ENCODE measurements around the gene ENTREP1.

DNA sequence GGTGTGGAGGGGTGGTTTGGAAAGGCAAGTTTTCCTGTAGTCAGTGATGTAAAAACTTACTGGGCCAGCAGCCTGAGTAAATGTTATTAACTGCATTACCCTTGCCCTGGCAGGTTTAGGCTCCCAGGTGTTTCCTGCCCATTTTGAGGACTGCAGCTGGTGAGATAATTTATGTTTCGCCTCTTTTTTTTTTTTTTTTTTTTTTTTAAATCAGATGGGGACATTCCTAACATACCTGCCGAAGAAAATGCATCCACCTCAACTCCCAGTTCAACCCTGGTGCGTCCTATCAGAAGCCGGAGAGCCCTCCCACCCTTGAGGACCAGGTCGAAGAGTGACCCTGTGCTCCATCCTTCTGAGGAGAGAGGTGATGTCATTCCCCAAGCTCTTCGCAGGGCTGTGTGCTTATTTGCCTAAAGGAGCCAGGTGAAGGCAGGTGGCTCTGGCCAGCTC lies 60.6 kb downstream of the ENTREP1 start:
- no peak for TF ChIP-seq POLR2A (IDR thresholded peaks at IDR 0.05; ENCODE audit: extremely low read depth, insufficient read length)
- TF ChIP-seq, protein P1, sequence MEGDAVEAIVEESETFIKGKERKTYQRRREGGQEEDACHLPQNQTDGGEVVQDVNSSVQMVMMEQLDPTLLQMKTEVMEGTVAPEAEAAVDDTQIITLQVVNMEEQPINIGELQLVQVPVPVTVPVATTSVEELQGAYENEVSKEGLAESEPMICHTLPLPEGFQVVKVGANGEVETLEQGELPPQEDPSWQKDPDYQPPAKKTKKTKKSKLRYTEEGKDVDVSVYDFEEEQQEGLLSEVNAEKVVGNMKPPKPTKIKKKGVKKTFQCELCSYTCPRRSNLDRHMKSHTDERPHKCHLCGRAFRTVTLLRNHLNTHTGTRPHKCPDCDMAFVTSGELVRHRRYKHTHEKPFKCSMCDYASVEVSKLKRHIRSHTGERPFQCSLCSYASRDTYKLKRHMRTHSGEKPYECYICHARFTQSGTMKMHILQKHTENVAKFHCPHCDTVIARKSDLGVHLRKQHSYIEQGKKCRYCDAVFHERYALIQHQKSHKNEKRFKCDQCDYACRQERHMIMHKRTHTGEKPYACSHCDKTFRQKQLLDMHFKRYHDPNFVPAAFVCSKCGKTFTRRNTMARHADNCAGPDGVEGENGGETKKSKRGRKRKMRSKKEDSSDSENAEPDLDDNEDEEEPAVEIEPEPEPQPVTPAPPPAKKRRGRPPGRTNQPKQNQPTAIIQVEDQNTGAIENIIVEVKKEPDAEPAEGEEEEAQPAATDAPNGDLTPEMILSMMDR (IDR thresholded peaks at IDR 0.05; ENCODE audit: low read depth, low read length): no peak
